GM19043 (cell line): ENCODE results near the gene HNRNPU.
A peak's percentile ranks its signal among the peaks of the same experiment; 100 is the strongest.

Source experiments
- ATAC-seq: cut with Tn5 transposase; IDR thresholded peaks from one replicate; pipeline ENCODE4 v1.9.1; 2021; ENCODE audit warnings: low read depth; ENCODE audit not compliant: unreplicated experiment

The HNRNPU gene

GRCh38 chr1:244813327-244813726 lies 51.0 kb downstream of the HNRNPU start:
- ATAC-seq, result no peak

DNA sequence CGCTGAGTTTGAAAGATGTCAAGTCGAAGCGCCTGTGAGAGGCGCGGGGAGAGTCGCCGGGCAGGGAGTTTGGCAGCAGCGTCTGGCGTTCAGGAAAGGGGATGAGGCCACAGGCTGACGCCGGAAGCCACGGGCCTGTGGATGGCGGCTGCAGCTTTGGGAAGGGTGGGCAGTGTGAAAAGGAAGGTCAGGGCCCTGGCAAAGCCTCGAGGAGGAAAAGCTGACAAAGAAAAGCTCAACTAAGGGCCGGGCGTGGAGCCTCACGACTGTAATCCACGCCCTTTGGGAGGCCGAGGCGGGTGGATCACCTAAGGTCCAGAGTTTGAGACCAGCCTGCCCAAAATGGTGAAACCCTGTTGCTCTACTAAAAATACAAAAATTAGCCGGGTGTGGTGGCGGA lies 54.1 kb downstream of the HNRNPU start:
- no peak for ATAC-seq

GRCh38 chr1:244807138-244807537 lies 57.2 kb downstream of the HNRNPU start:
- ATAC-seq, result no peak

DNA sequence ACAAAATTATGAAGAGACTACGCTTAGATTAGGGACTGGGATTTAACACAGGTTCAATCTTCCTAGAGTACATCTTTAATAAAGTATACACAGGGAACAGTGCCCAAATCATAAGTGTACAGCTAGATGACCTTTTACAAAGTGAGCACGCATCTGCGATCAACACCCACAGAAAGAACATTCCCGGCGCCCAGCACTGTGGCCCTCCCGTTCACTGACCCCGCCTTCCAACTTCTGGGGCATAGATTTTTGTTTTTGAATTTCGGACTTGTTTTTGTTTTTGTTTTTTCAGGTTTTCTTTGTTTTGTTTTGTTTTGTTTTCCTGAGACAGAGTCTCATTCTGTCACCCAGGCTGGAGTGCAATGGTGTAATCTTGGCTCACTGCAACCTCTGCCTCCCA lies 59.5 kb downstream of the HNRNPU start:
- no peak for ATAC-seq

GRCh38 chr1:244802556-244803239 lies 61.6 kb downstream of the HNRNPU start:
- ATAC-seq, result no peak

DNA sequence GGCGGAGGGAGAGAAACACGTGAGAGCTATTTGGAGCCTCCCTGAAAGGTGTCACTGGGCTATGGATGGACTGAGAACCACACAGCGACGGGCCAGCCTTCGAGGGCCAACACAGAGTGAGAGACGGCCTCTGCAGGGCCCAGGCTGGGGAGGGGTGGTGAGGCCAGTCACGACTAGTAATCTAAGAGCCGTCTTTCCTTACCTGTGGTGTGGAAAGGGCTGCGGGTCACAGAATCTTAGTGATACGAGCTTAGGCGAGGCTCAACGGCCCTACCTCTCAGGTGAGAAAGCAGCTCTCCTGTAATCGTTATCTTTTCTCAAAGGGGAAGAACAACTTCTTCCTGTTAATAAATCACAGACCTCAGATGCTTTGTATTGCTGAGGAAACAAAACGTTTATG lies 62.3 kb downstream of the HNRNPU start:
- no peak for ATAC-seq

- peak; percentile 60 for ATAC-seq
Observed at GRCh38 chr1:244801246-244801645, 63.1 kb downstream of the HNRNPU start.

GRCh38 chr1:244800821-244801220 lies 63.5 kb downstream of the HNRNPU start:
- no peak for ATAC-seq
